ENCODE measurements around the gene EIF4E2.

DNA sequence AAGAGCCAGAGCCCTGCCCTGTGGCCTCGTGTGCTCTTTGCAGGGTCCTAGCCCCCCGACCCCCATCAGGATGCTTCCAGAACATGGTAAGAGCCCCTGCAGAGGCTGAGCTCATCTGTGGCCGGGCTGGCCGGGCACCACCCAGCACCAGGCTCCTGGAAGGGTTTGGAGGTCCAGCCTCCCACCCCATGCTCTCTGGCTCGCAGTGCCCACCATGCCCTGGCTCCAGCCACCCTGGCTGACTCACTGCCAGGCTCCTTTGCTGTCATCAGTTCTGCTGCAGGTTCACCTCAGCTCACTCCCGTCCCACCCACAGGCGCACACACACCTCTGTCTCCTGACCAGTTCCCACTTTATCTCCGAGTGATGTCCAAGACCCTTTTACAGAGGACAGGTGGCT is 37.5 kb downstream of the EIF4E2 start:
- TF ChIP-seq, protein P1, sequence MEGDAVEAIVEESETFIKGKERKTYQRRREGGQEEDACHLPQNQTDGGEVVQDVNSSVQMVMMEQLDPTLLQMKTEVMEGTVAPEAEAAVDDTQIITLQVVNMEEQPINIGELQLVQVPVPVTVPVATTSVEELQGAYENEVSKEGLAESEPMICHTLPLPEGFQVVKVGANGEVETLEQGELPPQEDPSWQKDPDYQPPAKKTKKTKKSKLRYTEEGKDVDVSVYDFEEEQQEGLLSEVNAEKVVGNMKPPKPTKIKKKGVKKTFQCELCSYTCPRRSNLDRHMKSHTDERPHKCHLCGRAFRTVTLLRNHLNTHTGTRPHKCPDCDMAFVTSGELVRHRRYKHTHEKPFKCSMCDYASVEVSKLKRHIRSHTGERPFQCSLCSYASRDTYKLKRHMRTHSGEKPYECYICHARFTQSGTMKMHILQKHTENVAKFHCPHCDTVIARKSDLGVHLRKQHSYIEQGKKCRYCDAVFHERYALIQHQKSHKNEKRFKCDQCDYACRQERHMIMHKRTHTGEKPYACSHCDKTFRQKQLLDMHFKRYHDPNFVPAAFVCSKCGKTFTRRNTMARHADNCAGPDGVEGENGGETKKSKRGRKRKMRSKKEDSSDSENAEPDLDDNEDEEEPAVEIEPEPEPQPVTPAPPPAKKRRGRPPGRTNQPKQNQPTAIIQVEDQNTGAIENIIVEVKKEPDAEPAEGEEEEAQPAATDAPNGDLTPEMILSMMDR (IDR thresholded peaks at IDR 0.05): no peak
- TF ChIP-seq, protein P2, sequence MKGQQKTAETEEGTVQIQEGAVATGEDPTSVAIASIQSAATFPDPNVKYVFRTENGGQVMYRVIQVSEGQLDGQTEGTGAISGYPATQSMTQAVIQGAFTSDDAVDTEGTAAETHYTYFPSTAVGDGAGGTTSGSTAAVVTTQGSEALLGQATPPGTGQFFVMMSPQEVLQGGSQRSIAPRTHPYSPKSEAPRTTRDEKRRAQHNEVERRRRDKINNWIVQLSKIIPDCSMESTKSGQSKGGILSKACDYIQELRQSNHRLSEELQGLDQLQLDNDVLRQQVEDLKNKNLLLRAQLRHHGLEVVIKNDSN (CRISPR knock-in tag; IDR thresholded peaks at IDR 0.05): no peak
- TF ChIP-seq, protein P3, sequence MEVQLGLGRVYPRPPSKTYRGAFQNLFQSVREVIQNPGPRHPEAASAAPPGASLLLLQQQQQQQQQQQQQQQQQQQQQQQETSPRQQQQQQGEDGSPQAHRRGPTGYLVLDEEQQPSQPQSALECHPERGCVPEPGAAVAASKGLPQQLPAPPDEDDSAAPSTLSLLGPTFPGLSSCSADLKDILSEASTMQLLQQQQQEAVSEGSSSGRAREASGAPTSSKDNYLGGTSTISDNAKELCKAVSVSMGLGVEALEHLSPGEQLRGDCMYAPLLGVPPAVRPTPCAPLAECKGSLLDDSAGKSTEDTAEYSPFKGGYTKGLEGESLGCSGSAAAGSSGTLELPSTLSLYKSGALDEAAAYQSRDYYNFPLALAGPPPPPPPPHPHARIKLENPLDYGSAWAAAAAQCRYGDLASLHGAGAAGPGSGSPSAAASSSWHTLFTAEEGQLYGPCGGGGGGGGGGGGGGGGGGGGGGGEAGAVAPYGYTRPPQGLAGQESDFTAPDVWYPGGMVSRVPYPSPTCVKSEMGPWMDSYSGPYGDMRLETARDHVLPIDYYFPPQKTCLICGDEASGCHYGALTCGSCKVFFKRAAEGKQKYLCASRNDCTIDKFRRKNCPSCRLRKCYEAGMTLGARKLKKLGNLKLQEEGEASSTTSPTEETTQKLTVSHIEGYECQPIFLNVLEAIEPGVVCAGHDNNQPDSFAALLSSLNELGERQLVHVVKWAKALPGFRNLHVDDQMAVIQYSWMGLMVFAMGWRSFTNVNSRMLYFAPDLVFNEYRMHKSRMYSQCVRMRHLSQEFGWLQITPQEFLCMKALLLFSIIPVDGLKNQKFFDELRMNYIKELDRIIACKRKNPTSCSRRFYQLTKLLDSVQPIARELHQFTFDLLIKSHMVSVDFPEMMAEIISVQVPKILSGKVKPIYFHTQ (CRISPR knock-in tag; IDR thresholded peaks at IDR 0.05): no peak
- no peak for TF ChIP-seq JUN (CRISPR knock-in tag; IDR thresholded peaks at IDR 0.05)
- TF ChIP-seq CREB1 (CRISPR knock-in tag; IDR thresholded peaks at IDR 0.05): no peak
- no peak for TF ChIP-seq NR1H2 (CRISPR knock-in tag; IDR thresholded peaks at IDR 0.05)
- TF ChIP-seq TEAD4 (CRISPR knock-in tag; IDR thresholded peaks at IDR 0.05): no peak
- TF ChIP-seq SP1 (CRISPR knock-in tag; conservative IDR thresholded peaks at IDR 0.05): no peak

All from WTC11 (cell line).